Natural killer cell (primary cell): ENCODE results near the gene UNCX. TPM values are rescaled to one million over a fixed set of nuclear protein-coding genes. Genes with fewer than 3 reads are reported as not detected.
"Not testable (repeated sequence)": the region's sequence is repeated elsewhere in the genome, so short reads cannot be mapped to it uniquely, and the experiment has no call there.

Experiments used
- ATAC-seq, 3 donors: fragments of 150-1000 bp in 2 of 3; fragments of 200-7000 bp in 1 of 3; cut with Tn5 transposase; 1 replicate in 1 of 3; 2 replicates in 2 of 3; pipeline ENCODE4 v1.10.0; 2021; ENCODE audit warnings: mild to moderate bottlenecking in 2 of 3, moderate library complexity in 2 of 3
- DNase-seq, 2 donors: peaks; one replicate each; pipeline versions ENCODE4 v3.0.0 to v3.0.0-alpha.2; 2013 to 2021; ENCODE audit warnings: mixed read lengths in 1 of 2
- H3K27ac ChIP-seq: one replicate; pipeline ENCODE4 v1.5.1; 2013; ENCODE audit warnings: mild to moderate bottlenecking, low read length
- H3K27me3 ChIP-seq: one replicate; pipeline ENCODE4 v1.6.1; 2013; ENCODE audit warnings: low read length; ENCODE audit not compliant: control insufficient read depth, insufficient read depth
- H3K36me3 ChIP-seq: one replicate; pipeline ENCODE4 v1.6.1; 2013; ENCODE audit warnings: low read length; ENCODE audit not compliant: control insufficient read depth, insufficient read depth
- H3K4me1 ChIP-seq: one replicate; pipeline ENCODE4 v1.6.1; 2013; ENCODE audit warnings: low read length; ENCODE audit not compliant: control insufficient read depth, insufficient read depth
- H3K4me3 ChIP-seq: one replicate; pipeline ENCODE4 v1.5.1; 2013; ENCODE audit warnings: low read length
- H3K9me3 ChIP-seq: one replicate; pipeline ENCODE4 v1.6.1; 2013; ENCODE audit warnings: low read length; ENCODE audit not compliant: control insufficient read depth, insufficient read depth
- H3K27ac Mint-ChIP-seq, 2 donors: one replicate each; pipeline ENCODE4 v1.8.0; 2022; ENCODE audit warnings: mild to moderate bottlenecking in 2 of 2, mixed read lengths in 2 of 2, moderate library complexity in 1 of 2
- H3K27me3 Mint-ChIP-seq, 2 donors: one replicate each; pipeline ENCODE4 v1.8.0; 2022; ENCODE audit warnings: low read depth in 2 of 2, mixed read lengths in 2 of 2
- H3K36me3 Mint-ChIP-seq: one replicate; pipeline ENCODE4 v1.8.0; 2022; ENCODE audit warnings: mixed read lengths
- H3K4me1 Mint-ChIP-seq, 2 donors: one replicate each; pipeline ENCODE4 v1.8.0; 2022; ENCODE audit warnings: mixed read lengths in 2 of 2
- H3K4me3 Mint-ChIP-seq: one replicate; pipeline ENCODE4 v1.8.0; 2022; ENCODE audit warnings: mild to moderate bottlenecking, moderate library complexity, mixed read lengths
- H3K9me3 Mint-ChIP-seq, 2 donors: one replicate each; pipeline ENCODE4 v1.8.0; 2022; ENCODE audit warnings: mixed read lengths in 2 of 2
- CTCF ChIP-seq: fragments of 200-600 bp; IDR thresholded peaks from one replicate; pipeline ENCODE4 v1.8.0; 2022; ENCODE audit warnings: antibody characterized with exemption
- WGBS: methylation state at CpG from one replicate; pipeline ENCODE4 v1.1.7; 2013; ENCODE audit warnings: missing lambda C conversion rate; ENCODE audit not compliant: insufficient coverage; 5-methylcytosine and 5-hydroxymethylcytosine counted together
- intact Hi-C: fragments of 100-400 bp; cut with micrococcal nuclease; formaldehyde crosslinking; loops from one replicate; pipeline ENCODE4 v1.14.2; 2022
- total RNA-seq, 4 donors: library from RNA; stranded (reverse); fragments of 120-200 nt in 1 of 4; gene quantifications; one replicate each; pipeline versions ENCODE4 v1.2.3 to v1.2.4, GENCODE V29; 2013 to 2022

UNCX gene
- total RNA-seq, 3 donors from 2014 or later (not counting 1 experiment from before 2014, with no cell fraction given): not detected

- no peaks in the 10 kb centered on the region for H3K36me3 ChIP-seq
- no peak for DNase-seq
- ATAC-seq: no peak
- H3K4me3 Mint-ChIP-seq: no peak overlapping the region
- no peaks in the 10 kb centered on the region for H3K9me3 ChIP-seq
- H3K4me3 ChIP-seq: no peak overlapping the region
- no peak overlapping the region for H3K27ac Mint-ChIP-seq
- H3K27ac ChIP-seq: no peak overlapping the region
- H3K9me3 Mint-ChIP-seq: no peaks in the 10 kb centered on the region
- no peaks in the 10 kb centered on the region for H3K4me1 ChIP-seq
- intact Hi-C loops: no loop called here
- WGBS: 89% methylated on average over 15 of the region's 15 CpGs
- no peak for TF ChIP-seq CTCF
- H3K27me3 ChIP-seq: no peaks in the 10 kb centered on the region
- H3K27me3 Mint-ChIP-seq: peaks cover 0 to 5% of the 10 kb centered on the region in 2 donors
- no peaks in the 10 kb centered on the region for H3K36me3 Mint-ChIP-seq
- H3K4me1 Mint-ChIP-seq: no peaks in the 10 kb centered on the region
Measured at GRCh38 chr7:1201916-1202315, 30.8 kb upstream of the UNCX start.

- H3K9me3 ChIP-seq, ATAC-seq, H3K9me3 Mint-ChIP-seq, H3K27me3 Mint-ChIP-seq, H3K4me3 Mint-ChIP-seq, H3K4me1 ChIP-seq, H3K4me3 ChIP-seq, H3K27ac Mint-ChIP-seq, H3K36me3 ChIP-seq, DNase-seq, intact Hi-C loops, H3K27me3 ChIP-seq, H3K27ac ChIP-seq, H3K36me3 Mint-ChIP-seq, H3K4me1 Mint-ChIP-seq: not testable (repeated sequence)
- 92% methylated on average over 5 of the region's 6 CpGs for WGBS
Measured at GRCh38 chr7:1202914-1203313, 29.8 kb upstream of the UNCX start.

GRCh38 chr7:1204460-1205140 is 28.1 kb upstream of the UNCX start:
- WGBS: 70% methylated on average over 18 of the region's 19 CpGs
- H3K36me3 Mint-ChIP-seq: no peaks in the 10 kb centered on the region
- peaks cover 7 to 10% of the 10 kb centered on the region in 2 donors for H3K27me3 Mint-ChIP-seq

GRCh38 chr7:1205742-1206141 is 26.9 kb upstream of the UNCX start:
- ATAC-seq, H3K36me3 ChIP-seq, H3K27me3 ChIP-seq, H3K4me1 ChIP-seq, intact Hi-C loops, H3K27ac Mint-ChIP-seq, H3K4me1 Mint-ChIP-seq, H3K9me3 ChIP-seq, H3K36me3 Mint-ChIP-seq, H3K9me3 Mint-ChIP-seq, H3K4me3 ChIP-seq, DNase-seq, H3K4me3 Mint-ChIP-seq, H3K27ac ChIP-seq: not testable (repeated sequence)
- peaks cover 16 to 17% of the 10 kb centered on the region in 2 donors for H3K27me3 Mint-ChIP-seq
- 88% methylated on average over 7 of the region's 7 CpGs for WGBS

More at GRCh38 chr7:1204460-1205140, 28.1 kb upstream of the UNCX start:
- no peaks in the 10 kb centered on the region for H3K4me1 Mint-ChIP-seq
- ATAC-seq (peak in 1 of 3 donors; percentile 17), DNase-seq (no peak)
- no peaks in the 10 kb centered on the region for H3K36me3 ChIP-seq
- no peaks in the 10 kb centered on the region for H3K4me1 ChIP-seq
- no peaks in the 10 kb centered on the region for H3K9me3 Mint-ChIP-seq
- H3K4me3 Mint-ChIP-seq: no peak overlapping the region
- no peak overlapping the region for H3K27ac Mint-ChIP-seq
- intact Hi-C loops: no loop called here
- TF ChIP-seq CTCF: no peak
- no peak overlapping the region for H3K4me3 ChIP-seq
- H3K27me3 ChIP-seq: peaks cover 3% of the 10 kb centered on the region
- no peaks in the 10 kb centered on the region for H3K9me3 ChIP-seq
- no peak overlapping the region for H3K27ac ChIP-seq
